Epithelial cell of esophagus (primary cell): ENCODE data around the gene DEPDC5.
A peak's percentile ranks its signal among the peaks of the same experiment; 100 is the strongest.

Experiments used
- DNase-seq: peaks from one replicate; pipeline ENCODE4 v3.0.0; 2010; ENCODE audit warnings: low read depth
- H3K4me3 ChIP-seq: 2 replicates; pipeline ENCODE4 v1.5.1; 2011; ENCODE audit warnings: mild to moderate bottlenecking, low read length, control low read depth
- CTCF ChIP-seq: IDR thresholded peaks from 2 replicates; pipeline ENCODE4 v1.5.1; 2011; ENCODE audit warnings: low read depth, mild to moderate bottlenecking, low read length, control low read depth, inconsistent platforms; ENCODE audit not compliant: insufficient read depth; ENCODE audit errors: missing control alignments

DEPDC5 gene

GRCh38 chr22:31947296-31947695 lies 193.5 kb downstream of the DEPDC5 start:
- H3K4me3 ChIP-seq, result no peak overlapping the region
- peak; percentile 80 for TF ChIP-seq CTCF
- DNase-seq, result peak; percentile 70

GRCh38 chr22:31948002-31948401 lies 194.2 kb downstream of the DEPDC5 start:
- TF ChIP-seq CTCF, result no peak
- H3K4me3 ChIP-seq, result no peak overlapping the region
- no peak for DNase-seq

- no peak for DNase-seq
- no peak for TF ChIP-seq CTCF
- H3K4me3 ChIP-seq, result no peak overlapping the region
These were observed 196.4 kb downstream of the DEPDC5 start for GRCh38 chr22:31950226-31950625.

- DNase-seq, result no peak
- H3K4me3 ChIP-seq, result no peak overlapping the region
- TF ChIP-seq CTCF, result no peak
These were observed 197.6 kb downstream of the DEPDC5 start for GRCh38 chr22:31951194-31952093.

GRCh38 chr22:31952094-31952401 lies 198.2 kb downstream of the DEPDC5 start:
- TF ChIP-seq CTCF, result no peak
- peak; percentile 15 for DNase-seq

GRCh38 chr22:31952472-31952871 lies 198.7 kb downstream of the DEPDC5 start:
- peak; percentile 90 for DNase-seq
- H3K4me3 ChIP-seq, result no peak overlapping the region
- TF ChIP-seq CTCF, result no peak

More at GRCh38 chr22:31952094-31952401, 198.2 kb downstream of the DEPDC5 start:
- no peak overlapping the region for H3K4me3 ChIP-seq

GRCh38 chr22:31953261-31953660 lies 199.4 kb downstream of the DEPDC5 start:
- TF ChIP-seq CTCF, result no peak
- H3K4me3 ChIP-seq, result no peak overlapping the region
- no peak for DNase-seq
